Hematopoietic multipotent progenitor cell (in vitro differentiated cells): ENCODE data around the gene RPS26. TPM values are rescaled to one million over a fixed set of nuclear protein-coding genes. Genes with fewer than 3 reads are reported as not detected.
"Not testable (repeated sequence)": the region's sequence is repeated elsewhere in the genome, so short reads cannot be mapped to it uniquely, and the experiment has no call there.

Source experiments
- DNase-seq, 3 donors: peaks; one replicate each; pipeline ENCODE4 v3.0.0-alpha.2; 2011 to 2015; ENCODE audit warnings: low read depth in 2 of 3, low spot score in 2 of 3
- total RNA-seq: library from RNA; depleted of rRNA; stranded (reverse); fragments of >200 nt; gene quantifications from one replicate; pipeline ENCODE4 v1.2.3, GENCODE V29; 2012

Gene RPS26
- total RNA-seq, 1 donor: 168 TPM

DNA sequence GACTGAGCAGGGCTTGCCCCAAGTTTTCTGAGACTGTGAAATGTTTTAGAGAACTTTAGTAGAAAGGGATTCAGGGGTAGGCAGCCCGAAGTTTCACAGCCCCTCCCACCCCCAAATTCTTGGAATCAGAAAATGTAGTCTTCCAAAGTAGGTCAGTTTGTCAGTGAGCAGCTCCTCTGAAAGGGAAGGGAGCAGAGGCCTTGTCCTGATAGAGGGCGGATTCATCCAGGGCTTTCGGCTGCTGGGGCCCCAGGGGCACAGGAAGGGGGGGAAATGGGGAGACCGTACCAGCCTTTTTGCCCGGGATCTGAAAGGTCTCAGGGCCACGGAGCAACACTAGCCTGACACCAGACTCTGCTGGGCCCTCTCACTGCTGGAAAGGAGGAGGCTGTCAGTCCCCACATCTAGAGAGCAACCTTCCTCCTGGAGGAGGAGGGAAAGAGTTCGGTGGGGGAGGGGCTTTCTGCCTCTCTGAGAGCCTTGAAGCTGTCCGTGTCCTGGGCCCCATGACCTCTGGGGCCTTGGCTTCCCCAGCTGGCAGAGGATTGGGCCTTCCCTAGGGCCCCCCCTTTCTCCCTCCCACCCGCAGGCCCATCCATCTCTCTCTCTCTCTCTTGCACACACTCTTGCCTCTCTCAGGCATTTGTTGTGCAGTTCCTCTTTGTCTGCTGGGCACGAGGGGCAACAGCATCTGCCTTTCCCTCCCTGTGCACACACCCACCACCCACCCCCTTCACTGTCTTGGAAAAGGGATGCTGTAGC lies 21.1 kb upstream of the RPS26 start, which contains the start of gene IKZF4:
TSS of gene IKZF4 (plus strand) at position 621 of the 762 bp plus-strand sequence. CDS start 451 bp downstream, outside the sequence.
- peak in 2 of 3 donors; percentile 73 to 86 for DNase-seq

DNA sequence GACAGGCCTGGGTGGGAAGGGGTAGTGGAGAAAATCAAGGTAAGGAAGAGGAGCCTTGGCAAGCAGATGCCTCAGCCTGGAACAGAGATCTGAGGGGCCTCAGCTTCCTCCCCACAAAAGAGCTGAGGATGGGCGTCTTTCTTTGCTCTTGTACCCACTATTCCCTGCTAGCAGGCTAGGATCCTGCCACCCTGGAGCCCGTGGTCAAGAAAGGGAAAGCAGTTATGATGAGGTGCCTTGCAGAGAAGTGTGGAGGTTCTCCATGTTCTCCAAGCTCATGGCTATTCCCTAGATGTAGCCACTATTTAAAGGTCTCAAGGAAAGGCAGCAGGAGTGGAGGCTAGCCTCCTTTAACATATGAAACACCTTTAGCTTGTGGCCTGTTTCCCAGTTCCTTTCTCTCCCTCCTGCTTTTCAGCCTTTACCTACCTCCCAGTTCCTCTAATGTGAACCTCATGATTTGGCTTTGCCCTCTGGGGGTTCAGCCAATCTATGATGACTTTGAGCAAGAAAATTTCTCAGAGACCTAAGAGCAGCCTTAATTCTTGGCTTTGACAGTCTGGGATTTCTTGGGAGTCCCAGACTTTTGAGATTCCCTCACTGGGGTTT lies 19.7 kb upstream of the RPS26 start:
- DNase-seq: no peak

GRCh38 chr12:56028511-56029165 lies 13.1 kb upstream of the RPS26 start:
- no peak for DNase-seq

GRCh38 chr12:56029166-56029519 lies 12.6 kb upstream of the RPS26 start:
- DNase-seq: no peak

GRCh38 chr12:56029666-56030293 lies 11.9 kb upstream of the RPS26 start:
- peak in 2 of 3 donors; percentile 59 to 77 for DNase-seq

DNA sequence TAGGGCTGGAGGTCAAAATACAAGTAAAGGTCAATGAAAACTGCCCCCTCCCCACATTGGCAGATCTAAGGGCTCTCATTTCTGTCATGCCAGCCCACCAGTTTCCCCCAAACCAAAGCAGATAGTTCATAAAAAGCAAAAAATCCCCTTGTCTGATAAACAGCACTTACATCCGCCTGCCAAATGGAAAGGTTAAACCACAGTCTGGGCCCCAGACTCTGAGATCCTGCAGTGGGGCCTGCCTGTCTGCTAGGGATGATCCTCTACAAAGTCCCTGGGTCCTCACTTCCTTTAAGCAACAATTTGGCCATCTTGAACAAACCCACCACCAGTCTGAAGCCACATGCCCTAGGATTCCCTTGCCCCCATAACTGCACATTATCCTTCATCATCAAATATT lies 9.7 kb upstream of the RPS26 start:
- DNase-seq: no peak

GRCh38 chr12:56034586-56035332 lies 7.0 kb upstream of the RPS26 start:
- no peak for DNase-seq

DNA sequence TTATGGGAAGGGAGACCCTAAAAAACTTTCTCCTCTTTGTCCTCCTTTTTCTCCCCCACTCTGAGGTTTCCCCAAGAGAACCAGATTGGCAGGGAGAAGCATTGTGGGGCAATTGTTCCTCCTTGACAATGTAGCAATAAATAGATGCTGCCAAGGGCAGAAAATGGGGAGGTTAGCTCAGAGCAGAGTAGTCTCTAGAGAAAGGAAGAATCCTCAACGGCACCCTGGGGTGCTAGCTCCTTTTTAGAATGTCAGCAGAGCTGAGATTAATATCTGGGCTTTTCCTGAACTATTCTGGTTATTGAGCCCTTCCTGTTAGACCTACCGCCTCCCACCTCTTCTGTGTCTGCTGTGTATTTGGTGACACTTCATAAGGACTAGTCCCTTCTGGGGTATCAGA lies 4.6 kb upstream of the RPS26 start:
- DNase-seq: no peak

- DNase-seq: no peak
These were observed 3.6 kb upstream of the RPS26 start for GRCh38 chr12:56038022-56038655.

GRCh38 chr12:56040151-56040550 lies 1.6 kb upstream of the RPS26 start:
- DNase-seq: no peak

- no peak for DNase-seq
These were observed 661 bp upstream of the RPS26 start for GRCh38 chr12:56040963-56041551.

- DNase-seq: not testable (repeated sequence)
These were observed 704 bp downstream of the RPS26 start for GRCh38 chr12:56042430-56042813.

DNA sequence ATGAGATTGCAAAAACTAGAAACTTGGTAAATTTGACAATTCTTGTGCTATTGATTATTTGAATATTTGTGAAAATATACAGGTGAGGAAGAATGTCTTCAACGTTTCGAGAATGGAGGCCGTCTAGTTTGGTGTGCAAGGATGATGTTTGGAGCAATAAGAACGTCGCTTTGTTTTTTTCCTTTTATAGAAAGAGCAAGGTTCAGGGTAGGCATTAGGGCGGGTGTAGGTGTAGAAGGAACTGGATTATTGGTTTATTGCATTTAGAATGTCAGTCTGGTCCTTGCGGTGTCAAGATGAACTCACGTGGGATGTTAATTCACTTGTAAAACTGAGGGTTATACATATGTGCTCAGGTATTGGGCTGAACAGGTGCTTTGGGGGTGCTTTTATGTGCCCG lies 1.1 kb downstream of the RPS26 start:
- no peak for DNase-seq

DNA sequence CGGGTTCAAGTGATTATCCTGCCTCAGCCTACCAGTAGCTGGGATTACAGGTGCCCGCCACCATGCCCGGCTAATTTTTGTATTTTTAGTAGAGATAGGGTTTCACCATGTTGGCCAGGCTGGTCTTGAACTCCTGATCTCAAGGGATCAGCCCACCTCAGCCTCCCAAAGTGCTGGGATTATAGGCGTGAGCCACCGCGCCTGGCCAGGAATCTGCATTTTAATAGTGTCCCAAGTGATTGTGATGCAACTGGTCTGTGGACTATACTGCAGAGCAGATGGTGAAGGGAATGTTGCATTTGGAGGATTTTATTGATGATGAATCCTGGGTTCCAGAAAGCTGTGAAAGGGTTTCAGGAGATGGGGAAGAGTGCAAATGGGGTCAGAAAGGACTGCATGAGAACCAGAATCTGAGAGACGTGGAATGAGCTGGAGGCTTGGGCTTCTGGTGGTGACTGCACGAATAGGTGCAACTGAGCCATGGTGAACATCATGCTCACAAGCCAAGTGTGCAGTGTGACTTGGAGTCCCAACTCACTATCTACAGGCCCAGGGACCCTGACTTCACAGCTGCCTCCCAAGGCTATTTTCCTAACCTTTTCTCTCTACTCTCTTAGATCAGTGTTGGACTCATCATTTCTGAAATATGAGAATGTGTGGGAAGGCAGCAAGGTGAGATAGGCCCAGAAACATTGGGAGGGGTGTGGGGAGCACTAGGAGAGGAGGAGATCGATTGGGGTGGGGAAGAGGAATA lies 4.5 kb downstream of the RPS26 start:
- no peak for DNase-seq

DNA sequence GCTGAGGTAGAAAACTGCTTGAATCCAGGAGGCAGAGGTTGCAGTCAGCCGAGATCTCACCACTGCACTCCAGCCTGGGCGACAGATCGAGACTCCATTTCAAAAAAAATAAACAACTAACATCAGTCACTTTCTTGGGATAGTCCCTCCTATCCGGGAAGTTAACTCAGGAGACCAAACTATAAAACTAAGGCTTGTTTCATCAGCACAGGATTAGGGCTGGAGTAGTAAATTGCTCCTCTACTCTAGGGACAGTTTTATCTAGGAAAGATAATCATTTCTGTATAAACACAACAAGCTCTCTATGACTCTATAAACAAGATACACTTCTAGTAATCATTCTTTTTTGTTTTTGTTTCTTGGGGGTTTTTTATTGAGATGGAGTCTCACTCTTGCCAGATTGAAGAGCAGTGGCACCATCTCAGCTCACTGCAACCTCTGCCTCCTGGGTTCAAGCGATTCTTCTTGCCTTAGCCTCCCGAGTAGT lies 11.7 kb downstream of the RPS26 start:
- DNase-seq: no peak

DNA sequence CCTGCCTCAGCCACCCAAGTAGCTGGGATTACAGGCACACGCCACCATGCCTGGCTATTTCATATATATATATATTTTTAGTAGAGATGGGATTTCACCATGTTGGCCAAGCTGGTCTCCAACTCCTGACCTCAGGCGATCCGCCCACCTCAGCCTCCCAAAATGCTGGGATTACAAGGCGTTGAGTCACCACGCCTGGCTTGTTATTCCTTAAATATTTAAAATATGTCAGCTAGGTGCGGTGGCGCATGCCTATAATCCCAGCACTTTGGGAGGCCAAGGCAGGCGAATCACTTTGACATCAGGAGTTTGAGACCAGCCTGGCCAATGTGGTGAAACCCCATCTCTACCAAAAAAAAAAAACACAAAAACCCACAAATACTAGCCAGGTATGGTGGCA lies 18.2 kb downstream of the RPS26 start:
- not testable (repeated sequence) for DNase-seq

DNA sequence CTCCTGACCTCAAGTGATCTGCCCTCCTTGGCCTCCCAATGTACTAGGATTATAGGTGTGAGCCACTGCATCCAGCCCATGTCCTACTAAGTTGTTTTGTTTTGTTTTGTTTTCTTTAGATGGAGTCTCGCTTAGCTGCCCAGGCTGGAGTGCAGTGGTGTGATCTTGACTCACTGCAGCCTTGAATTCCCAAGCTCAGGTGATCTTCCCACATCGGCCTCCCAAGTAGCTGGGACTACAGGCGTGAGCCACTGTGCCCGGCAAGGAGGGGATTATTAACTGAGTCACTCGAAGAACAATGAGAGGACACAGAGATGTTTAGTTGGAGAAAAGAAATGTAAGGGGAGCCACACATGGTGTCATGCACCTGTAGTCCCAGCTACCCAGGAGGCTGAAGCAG lies 20.3 kb downstream of the RPS26 start:
- DNase-seq: no peak

DNA sequence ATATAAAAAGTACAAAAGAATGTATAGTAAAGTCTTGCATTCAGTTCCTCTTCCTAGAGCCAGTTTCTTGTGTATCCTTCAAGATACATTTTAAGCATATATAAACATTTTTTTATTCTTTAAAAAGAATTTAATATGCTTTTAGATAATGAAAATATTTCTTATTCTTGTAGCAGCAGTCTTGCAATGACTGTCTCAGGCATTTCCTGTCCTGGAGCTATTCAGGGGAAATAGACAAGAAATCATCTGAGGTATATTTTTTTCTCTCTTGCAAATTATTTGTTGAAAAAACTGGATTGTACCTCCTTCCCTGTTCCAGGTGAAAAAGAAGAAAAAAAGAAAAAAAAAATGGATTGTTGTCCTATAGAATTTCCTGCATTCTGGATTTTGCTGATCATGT lies 21.3 kb downstream of the RPS26 start:
- no peak for DNase-seq

DNA sequence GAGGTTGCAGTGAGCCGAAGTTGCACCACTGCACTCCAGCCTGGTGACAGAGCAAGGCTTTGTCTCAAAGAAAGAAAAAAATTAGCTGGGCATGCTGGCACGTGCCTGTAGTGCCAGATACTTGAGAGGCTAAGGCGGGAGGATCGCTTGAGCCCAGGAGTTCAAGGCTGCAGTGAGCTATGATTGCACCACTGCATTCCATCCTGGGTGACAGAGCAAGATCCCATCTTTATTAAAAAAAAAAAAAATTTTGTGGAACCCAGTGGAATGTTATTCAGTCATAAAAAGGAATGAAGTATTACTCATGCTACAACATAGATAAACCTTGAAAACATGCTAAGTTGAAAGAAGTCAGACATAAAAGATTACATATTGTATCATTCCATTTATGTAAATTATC lies 29.9 kb downstream of the RPS26 start:
- DNase-seq: no peak
